ENCODE measurements around the gene MRPS18A. TPM values are rescaled to one million over a fixed set of nuclear protein-coding genes. Genes with fewer than 3 reads are reported as not detected.

MRPS18A gene
- total and polyA plus RNA-seq, 2 donors (not counting 1 experiment from before 2014, with no cell fraction given) = 39.6 to 46.3 TPM

DNA sequence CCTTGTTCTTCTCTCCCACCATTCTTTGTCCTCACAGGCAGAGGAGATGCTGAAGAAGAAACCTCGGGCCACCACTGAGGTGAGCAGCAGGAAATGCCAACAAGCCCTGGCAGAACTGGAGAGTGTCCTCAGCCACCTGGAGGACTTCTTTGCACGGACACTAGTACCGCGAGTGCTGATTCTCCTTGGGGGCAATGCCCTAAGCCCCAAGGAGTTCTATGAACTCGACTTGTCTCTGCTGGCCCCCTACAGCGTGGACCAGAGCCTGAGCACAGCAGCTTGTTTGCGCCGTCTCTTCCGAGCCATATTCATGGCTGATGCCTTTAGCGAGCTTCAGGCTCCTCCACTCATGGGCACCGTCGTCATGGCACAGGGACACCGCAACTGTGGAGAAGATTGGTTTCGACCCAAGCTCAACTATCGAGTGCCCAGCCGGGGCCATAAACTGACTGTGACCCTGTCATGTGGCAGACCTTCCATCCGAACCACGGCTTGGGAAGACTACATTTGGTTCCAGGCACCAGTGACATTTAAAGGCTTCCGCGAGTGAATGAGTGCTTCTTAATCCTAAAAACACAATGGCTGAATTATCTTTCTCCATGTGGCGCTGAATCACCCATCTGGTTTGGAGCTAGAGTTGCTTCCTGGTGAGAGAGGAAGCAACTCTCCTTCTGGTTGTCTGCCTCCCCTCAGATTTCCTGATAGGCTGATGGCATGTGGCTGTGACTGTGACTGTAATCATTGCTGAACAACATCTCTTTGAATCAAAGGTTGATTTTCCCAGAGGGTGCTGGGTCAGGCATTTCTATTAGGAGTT is 47.4 kb downstream of the MRPS18A start:
- 99% methylated on average over 19 of the region's 21 CpGs for WGBS (ENCODE audit: insufficient coverage)
- H3K9me3 ChIP-seq (ENCODE audit: control extremely low read depth in 1 of 3, control insufficient read depth in 2 of 3, insufficient read depth in 1 of 3, low read length in 2 of 3) = no peaks in the 10 kb centered on the region
- H3K79me2 ChIP-seq (ENCODE audit: control insufficient read depth, insufficient read depth, low read length) = peaks cover 64% of the 10 kb centered on the region
- peaks cover 6 to 29% of the 10 kb centered on the region in 2 experiments for H3K36me3 ChIP-seq (replicated peaks in 1 of 2; ENCODE audit: control extremely low read depth in 1 of 2, control insufficient read depth in 1 of 2, extremely low read depth in 1 of 2, insufficient read depth in 2 of 2, low read length in 1 of 2)
- no peak overlapping the region for H3K27ac ChIP-seq (ENCODE audit: low read length in 2 of 2)
- peaks cover 9 to 37% of the 10 kb centered on the region in 2 donors for H3K4me1 ChIP-seq (ENCODE audit: control insufficient read depth in 2 of 2, insufficient read depth in 2 of 2, low read length in 2 of 2)
- no peak for DNase-seq
- no peak overlapping the region for H3K4me3 ChIP-seq (ENCODE audit: control extremely low read depth in 1 of 5, extremely low read depth in 1 of 5, insufficient read depth in 1 of 5, low read depth in 2 of 5, low read length in 4 of 5)
- H3K9me3 Mint-ChIP-seq (ENCODE audit: insufficient read depth) = no peaks in the 10 kb centered on the region
- ATAC-seq (ENCODE audit: low read depth) = no peak
- ChIA-PET POLR2A (no interaction called here), CTCF (interaction anchor here (0.6 kb wide), 1 partner anchor 27 kb away, joined by 3 read pairs; no protein-coding TSS in a partner anchor)
- peaks cover 24% of the 10 kb centered on the region for H4K20me1 ChIP-seq (ENCODE audit: control insufficient read depth, insufficient read depth, low read length, poor library complexity, severe bottlenecking)
- peaks cover 41% of the 10 kb centered on the region for H3K4me1 Mint-ChIP-seq
- H3K4me3 Mint-ChIP-seq = no peak overlapping the region
- no peak overlapping the region for H2AFZ ChIP-seq (ENCODE audit: insufficient read depth, low read depth, low read length, poor library complexity, severe bottlenecking)
- H3K4me2 ChIP-seq (replicated peaks; ENCODE audit: low read depth, low read length, poor library complexity, severe bottlenecking) = no peak overlapping the region
- no peaks in the 10 kb centered on the region for H3K27me3 Mint-ChIP-seq
- no peak overlapping the region for H3K27ac Mint-ChIP-seq
- intact Hi-C loops (cut with micrococcal nuclease) = no loop called here
- no peak overlapping the region for H3K9ac ChIP-seq (ENCODE audit: low read length)
- TF ChIP-seq, protein P1, sequence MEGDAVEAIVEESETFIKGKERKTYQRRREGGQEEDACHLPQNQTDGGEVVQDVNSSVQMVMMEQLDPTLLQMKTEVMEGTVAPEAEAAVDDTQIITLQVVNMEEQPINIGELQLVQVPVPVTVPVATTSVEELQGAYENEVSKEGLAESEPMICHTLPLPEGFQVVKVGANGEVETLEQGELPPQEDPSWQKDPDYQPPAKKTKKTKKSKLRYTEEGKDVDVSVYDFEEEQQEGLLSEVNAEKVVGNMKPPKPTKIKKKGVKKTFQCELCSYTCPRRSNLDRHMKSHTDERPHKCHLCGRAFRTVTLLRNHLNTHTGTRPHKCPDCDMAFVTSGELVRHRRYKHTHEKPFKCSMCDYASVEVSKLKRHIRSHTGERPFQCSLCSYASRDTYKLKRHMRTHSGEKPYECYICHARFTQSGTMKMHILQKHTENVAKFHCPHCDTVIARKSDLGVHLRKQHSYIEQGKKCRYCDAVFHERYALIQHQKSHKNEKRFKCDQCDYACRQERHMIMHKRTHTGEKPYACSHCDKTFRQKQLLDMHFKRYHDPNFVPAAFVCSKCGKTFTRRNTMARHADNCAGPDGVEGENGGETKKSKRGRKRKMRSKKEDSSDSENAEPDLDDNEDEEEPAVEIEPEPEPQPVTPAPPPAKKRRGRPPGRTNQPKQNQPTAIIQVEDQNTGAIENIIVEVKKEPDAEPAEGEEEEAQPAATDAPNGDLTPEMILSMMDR (IDR thresholded peaks at IDR 0.05) = no peak
- no peaks in the 10 kb centered on the region for H3K27me3 ChIP-seq (replicated peaks in 1 of 4; ENCODE audit: control extremely low read depth in 1 of 4, control insufficient read depth in 3 of 4, insufficient read depth in 4 of 4, low read length in 3 of 4)

GRCh38 chr6:43636308-43636659 is 51.3 kb downstream of the MRPS18A start:
- Histone ChIP-seq H3K9ac (ENCODE audit: low read length) (peak overlapping the region; percentile 92), H3K9me3 (ENCODE audit: control extremely low read depth in 1 of 3, control insufficient read depth in 2 of 3, insufficient read depth in 1 of 3, low read length in 2 of 3) (no peaks in the 10 kb centered on the region), H3K36me3 (replicated peaks in 1 of 2; ENCODE audit: control extremely low read depth in 1 of 2, control insufficient read depth in 1 of 2, extremely low read depth in 1 of 2, insufficient read depth in 2 of 2, low read length in 1 of 2) (peaks cover 5 to 16% of the 10 kb centered on the region in 2 experiments), H3K27ac (ENCODE audit: low read length in 2 of 2) (peak overlapping the region; percentile 84 to 88), H3K79me2 (ENCODE audit: control insufficient read depth, insufficient read depth, low read length) (peaks cover 59% of the 10 kb centered on the region), H2AFZ (ENCODE audit: insufficient read depth, low read depth, low read length, poor library complexity, severe bottlenecking) (peak overlapping the region; percentile 97), H3K27me3 (replicated peaks in 1 of 4; ENCODE audit: control extremely low read depth in 1 of 4, control insufficient read depth in 3 of 4, insufficient read depth in 4 of 4, low read length in 3 of 4) (no peaks in the 10 kb centered on the region), H3K4me3 (ENCODE audit: control extremely low read depth in 1 of 5, extremely low read depth in 1 of 5, insufficient read depth in 1 of 5, low read depth in 2 of 5, low read length in 4 of 5) (peak overlapping the region; percentile 79 to 98 (median 94)), H3K4me1 (ENCODE audit: control insufficient read depth in 2 of 2, insufficient read depth in 2 of 2, low read length in 2 of 2) (peaks cover 12 to 37% of the 10 kb centered on the region in 2 donors), H3K4me2 (replicated peaks; ENCODE audit: low read depth, low read length, poor library complexity, severe bottlenecking) (peak overlapping the region; percentile 86), H4K20me1 (ENCODE audit: control insufficient read depth, insufficient read depth, low read length, poor library complexity, severe bottlenecking) (peaks cover 19% of the 10 kb centered on the region)
- CTCF ChIA-PET = interaction anchor here (1.2 to 1.8 kb wide), 5 partner anchors 11 to 443 kb away, joined by 3 to 8 read pairs (median 4); no protein-coding TSS in a partner anchor
- DNase-seq (no peak), ATAC-seq (ENCODE audit: low read depth) (no peak)
- intact Hi-C loops (cut with micrococcal nuclease) = no loop called here
- no peaks in the 10 kb centered on the region for H3K27me3 Mint-ChIP-seq
- H3K4me3 Mint-ChIP-seq = peak overlapping the region; percentile 99
- no peaks in the 10 kb centered on the region for H3K9me3 Mint-ChIP-seq (ENCODE audit: insufficient read depth)
- peaks cover 38% of the 10 kb centered on the region for H3K4me1 Mint-ChIP-seq
- POLR2A ChIA-PET = no interaction called here
- H3K27ac Mint-ChIP-seq = peak overlapping the region; percentile 98
- 23% methylated on average over 5 of the region's 7 CpGs for WGBS (ENCODE audit: insufficient coverage)
- TF ChIP-seq, protein P1 (IDR thresholded peaks at IDR 0.05) = no peak
- no peak for TF ChIP-seq EZH2 (IDR thresholded peaks at IDR 0.05; ENCODE audit: borderline replicate concordance, insufficient read depth, low read depth, low read length, poor library complexity, severe bottlenecking)

Measured in B cell (primary cell).